Large intestine (tissue), 12 donors: Measurements from ENCODE around the gene USP19. TPM values are rescaled to one million over a fixed set of nuclear protein-coding genes. Genes with fewer than 3 reads are reported as not detected.

ENCODE experiments used
- DNase-seq, 2 donors: peaks; one replicate each; pipeline versions ENCODE4 v3.0.0 to v3.0.0-alpha.2; 2013
- H3K27ac ChIP-seq: one replicate; pipeline ENCODE4 v1.5.1; 2013; ENCODE audit warnings: low read length
- H3K27me3 ChIP-seq: 2 replicates; pipeline ENCODE4 v1.6.1; 2013; ENCODE audit warnings: low read length; ENCODE audit not compliant: control insufficient read depth, insufficient read depth
- H3K36me3 ChIP-seq: 2 replicates; pipeline ENCODE4 v1.6.1; 2013; ENCODE audit warnings: low read length; ENCODE audit not compliant: control insufficient read depth, insufficient read depth
- H3K4me1 ChIP-seq: one replicate; pipeline ENCODE4 v1.6.1; 2013; ENCODE audit warnings: low read length; ENCODE audit not compliant: control insufficient read depth, insufficient read depth
- H3K4me3 ChIP-seq: one replicate; pipeline ENCODE4 v1.5.1; 2013; ENCODE audit warnings: low read length
- H3K9me3 ChIP-seq: one replicate; pipeline ENCODE4 v1.6.1; 2013; ENCODE audit warnings: mild to moderate bottlenecking, low read depth, low read length, moderate library complexity; ENCODE audit not compliant: control insufficient read depth
- WGBS: methylation state at CpG from one replicate; pipeline ENCODE4 v1.1.5; 2013; ENCODE audit warnings: low lambda C conversion rate; ENCODE audit not compliant: insufficient coverage; 5-methylcytosine and 5-hydroxymethylcytosine counted together
- long read RNA-seq, 11 donors: transcript quantifications; one replicate each; lab custom pipeline, GENCODE V29; 2026
- polyA plus RNA-seq: library from polyadenylated mRNA; unstranded; fragments of 120-200 nt; gene quantifications from one replicate; pipeline ENCODE4 v1.2.1, GENCODE V29; 2013

Gene USP19, protein sequence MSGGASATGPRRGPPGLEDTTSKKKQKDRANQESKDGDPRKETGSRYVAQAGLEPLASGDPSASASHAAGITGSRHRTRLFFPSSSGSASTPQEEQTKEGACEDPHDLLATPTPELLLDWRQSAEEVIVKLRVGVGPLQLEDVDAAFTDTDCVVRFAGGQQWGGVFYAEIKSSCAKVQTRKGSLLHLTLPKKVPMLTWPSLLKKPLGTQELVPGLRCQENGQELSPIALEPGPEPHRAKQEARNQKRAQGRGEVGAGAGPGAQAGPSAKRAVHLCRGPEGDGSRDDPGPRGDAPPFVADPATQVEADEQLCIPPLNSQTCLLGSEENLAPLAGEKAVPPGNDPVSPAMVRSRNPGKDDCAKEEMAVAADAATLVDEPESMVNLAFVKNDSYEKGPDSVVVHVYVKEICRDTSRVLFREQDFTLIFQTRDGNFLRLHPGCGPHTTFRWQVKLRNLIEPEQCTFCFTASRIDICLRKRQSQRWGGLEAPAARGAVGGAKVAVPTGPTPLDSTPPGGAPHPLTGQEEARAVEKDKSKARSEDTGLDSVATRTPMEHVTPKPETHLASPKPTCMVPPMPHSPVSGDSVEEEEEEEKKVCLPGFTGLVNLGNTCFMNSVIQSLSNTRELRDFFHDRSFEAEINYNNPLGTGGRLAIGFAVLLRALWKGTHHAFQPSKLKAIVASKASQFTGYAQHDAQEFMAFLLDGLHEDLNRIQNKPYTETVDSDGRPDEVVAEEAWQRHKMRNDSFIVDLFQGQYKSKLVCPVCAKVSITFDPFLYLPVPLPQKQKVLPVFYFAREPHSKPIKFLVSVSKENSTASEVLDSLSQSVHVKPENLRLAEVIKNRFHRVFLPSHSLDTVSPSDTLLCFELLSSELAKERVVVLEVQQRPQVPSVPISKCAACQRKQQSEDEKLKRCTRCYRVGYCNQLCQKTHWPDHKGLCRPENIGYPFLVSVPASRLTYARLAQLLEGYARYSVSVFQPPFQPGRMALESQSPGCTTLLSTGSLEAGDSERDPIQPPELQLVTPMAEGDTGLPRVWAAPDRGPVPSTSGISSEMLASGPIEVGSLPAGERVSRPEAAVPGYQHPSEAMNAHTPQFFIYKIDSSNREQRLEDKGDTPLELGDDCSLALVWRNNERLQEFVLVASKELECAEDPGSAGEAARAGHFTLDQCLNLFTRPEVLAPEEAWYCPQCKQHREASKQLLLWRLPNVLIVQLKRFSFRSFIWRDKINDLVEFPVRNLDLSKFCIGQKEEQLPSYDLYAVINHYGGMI (N-terminal part only)
- 40.4 TPM for polyA plus RNA-seq
- long read RNA-seq, donor 1, full-length matches to known transcripts: 1 of 1 reads
- long read RNA-seq, donor 1, partial matches to known transcripts: 0 of 1 reads
- long read RNA-seq, donor 1, other reads (novel, unspliced or antisense): 0 of 1 reads
- long read RNA-seq, donor 2: 0 reads
- long read RNA-seq, donor 3: 0 reads
- long read RNA-seq, donor 4: 0 reads
- long read RNA-seq, donor 5, full-length matches to known transcripts: 2 of 2 reads
- long read RNA-seq, donor 5, partial matches to known transcripts: 0 of 2 reads
- long read RNA-seq, donor 5, other reads (novel, unspliced or antisense): 0 of 2 reads
- long read RNA-seq, donor 6, full-length matches to known transcripts: 1 of 1 reads
- long read RNA-seq, donor 6, partial matches to known transcripts: 0 of 1 reads
- long read RNA-seq, donor 6, other reads (novel, unspliced or antisense): 0 of 1 reads
- long read RNA-seq, donor 7: 0 reads
- long read RNA-seq, donor 8, partial matches to known transcripts: 0 of 1 reads
- long read RNA-seq, donor 8, other reads (novel, unspliced or antisense): 0 of 1 reads
- long read RNA-seq, donor 9: 0 reads
- long read RNA-seq, donor 10: 0 reads
- long read RNA-seq, donor 11, full-length matches to known transcripts: 1 of 1 reads
- long read RNA-seq, donor 11, partial matches to known transcripts: 0 of 1 reads
- long read RNA-seq, donor 11, other reads (novel, unspliced or antisense): 0 of 1 reads

DNA sequence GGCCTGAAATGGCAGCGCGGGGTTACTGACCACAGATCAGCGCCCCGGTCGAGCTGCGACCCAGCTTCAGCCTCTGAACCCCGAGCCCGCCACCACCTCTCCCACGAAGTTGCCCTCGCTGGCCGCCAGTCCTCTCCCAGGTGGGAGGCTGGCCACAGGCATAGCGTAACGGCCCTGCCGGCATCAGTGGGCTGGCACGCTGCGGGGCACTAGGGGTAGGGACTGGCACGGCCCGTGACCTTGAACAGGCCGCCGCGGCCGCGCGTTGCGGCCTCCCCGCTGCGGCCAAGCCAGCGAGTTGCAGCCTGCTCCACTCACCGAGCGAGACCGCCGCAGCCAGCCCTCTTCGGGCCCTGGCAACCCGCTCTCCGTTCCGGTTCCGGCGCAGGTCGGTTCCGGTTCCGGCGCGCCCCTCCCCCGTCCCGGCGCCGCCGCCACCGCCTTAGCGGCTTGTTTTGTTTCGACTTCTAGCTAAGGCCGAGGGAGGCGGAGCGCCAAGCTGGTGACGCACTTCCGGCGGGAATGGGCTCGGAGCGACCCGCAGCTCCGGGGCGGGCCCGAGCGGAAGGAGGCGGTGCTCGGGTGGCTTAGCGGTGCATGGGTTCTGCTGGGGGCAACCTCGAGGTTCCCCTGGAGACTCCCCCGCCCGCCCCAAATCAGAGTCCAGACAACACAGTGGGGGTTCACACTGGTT lies at the start of gene USP19:
Gene USP19 (minus strand): TSS at position 386 of the 694 bp plus-strand sequence. CDS start 1,678 bp downstream, outside the sequence.
- H3K36me3 ChIP-seq: peaks cover 72% of the 10 kb centered on the region
- WGBS: no CpG with 5 or more reads among the region's 70 CpGs
- H3K27ac ChIP-seq: peak within 1 kb of the TSS; percentile 62
- peaks cover 11% of the 10 kb centered on the region for H3K4me1 ChIP-seq
- H3K4me3 ChIP-seq: peak within 1 kb of the TSS; percentile 82
- DNase-seq: peak; percentile 96 to 98
- no peaks in the 10 kb centered on the region for H3K27me3 ChIP-seq
- H3K9me3 ChIP-seq: no peaks in the 10 kb centered on the region

DNA sequence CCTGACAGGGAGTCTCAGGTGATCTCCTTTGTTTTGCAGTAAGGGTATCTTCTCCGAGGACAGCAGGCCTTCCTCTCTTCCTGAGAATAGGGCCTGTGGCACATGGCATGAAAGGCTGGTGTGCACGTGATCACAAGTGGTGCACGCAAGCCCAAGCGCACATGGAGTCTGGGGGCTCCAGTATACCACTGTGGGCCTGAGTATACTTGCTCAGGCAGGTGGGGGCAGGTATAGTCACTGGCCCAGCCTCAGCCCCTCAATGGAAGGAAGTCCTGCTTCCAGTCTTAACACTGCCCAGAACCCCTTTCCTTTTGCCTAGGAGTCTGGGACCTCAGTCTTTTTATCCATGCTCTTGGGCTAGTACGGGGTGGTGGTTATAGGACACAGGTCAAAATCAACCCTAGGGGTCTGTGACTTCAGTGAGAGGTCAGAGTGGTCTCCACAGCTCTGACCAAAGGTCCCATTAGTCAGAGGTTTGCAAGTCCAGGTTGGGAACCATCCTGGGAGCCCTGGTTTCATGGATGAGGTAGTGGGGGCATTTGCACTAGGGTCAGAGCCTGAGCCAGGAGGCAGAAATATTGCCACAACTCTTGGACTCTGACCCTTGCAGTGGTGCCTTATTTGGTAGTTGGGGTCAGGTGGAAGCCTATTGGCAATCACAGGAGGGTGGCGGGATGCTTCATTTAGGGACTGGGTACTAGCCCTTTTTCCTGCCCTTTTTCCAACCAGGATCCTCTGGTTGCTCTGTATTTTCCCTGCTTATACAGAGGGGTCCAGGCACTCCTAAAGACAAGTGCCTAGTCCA lies 46.3 kb upstream of the USP19 start:
- peaks cover 18% of the 10 kb centered on the region for H3K36me3 ChIP-seq
- H3K27me3 ChIP-seq: no peaks in the 10 kb centered on the region
- no CpG with 5 or more reads among the region's 6 CpGs for WGBS
- H3K4me3 ChIP-seq: peak overlapping the region; percentile 45
- no peak for DNase-seq
- peak overlapping the region; percentile 27 for H3K27ac ChIP-seq
- H3K9me3 ChIP-seq: no peaks in the 10 kb centered on the region
- peaks cover 27% of the 10 kb centered on the region for H3K4me1 ChIP-seq

- H3K4me1 ChIP-seq: peaks cover 28% of the 10 kb centered on the region
- H3K27me3 ChIP-seq: no peaks in the 10 kb centered on the region
- H3K9me3 ChIP-seq: no peaks in the 10 kb centered on the region
- peaks cover 25% of the 10 kb centered on the region for H3K36me3 ChIP-seq
- H3K27ac ChIP-seq: peak within 1 kb of the TSS; percentile 45
- DNase-seq: peak; percentile 67 to 78
- H3K4me3 ChIP-seq: peak within 1 kb of the TSS; percentile 96
- WGBS: no CpG with 5 or more reads among the region's 69 CpGs
Observed at GRCh38 chr3:49165771-49166751, 45.4 kb upstream of the USP19 start, which contains the start of gene CCDC71. TSS of gene CCDC71 (minus strand) at chr3:49166331. CDS start at chr3:49164208, 2,123 bp downstream.

GRCh38 chr3:49164983-49165720 lies 44.5 kb upstream of the USP19 start:
- H3K9me3 ChIP-seq: no peaks in the 10 kb centered on the region
- 100% methylated on average over 1 of the region's 6 CpGs for WGBS
- peaks cover 25% of the 10 kb centered on the region for H3K36me3 ChIP-seq
- H3K4me3 ChIP-seq: peak overlapping the region; percentile 96
- no peak for DNase-seq
- peaks cover 21% of the 10 kb centered on the region for H3K4me1 ChIP-seq
- no peaks in the 10 kb centered on the region for H3K27me3 ChIP-seq
- peak overlapping the region; percentile 45 for H3K27ac ChIP-seq

- Histone ChIP-seq H3K36me3 (peaks cover 27% of the 10 kb centered on the region), H3K4me1 (peaks cover 19% of the 10 kb centered on the region), H3K27me3 (no peaks in the 10 kb centered on the region), H3K27ac (no peak overlapping the region), H3K4me3 (no peak overlapping the region), H3K9me3 (no peaks in the 10 kb centered on the region)
- DNase-seq: no peak
- no CpG with 5 or more reads among the region's 8 CpGs for WGBS
Observed at GRCh38 chr3:49163609-49164008, 43.0 kb upstream of the USP19 start.

GRCh38 chr3:49162751-49163419 lies 42.3 kb upstream of the USP19 start:
- WGBS: no CpG with 5 or more reads among the region's 21 CpGs
- Histone ChIP-seq H3K4me1 (peaks cover 20% of the 10 kb centered on the region), H3K36me3 (peaks cover 27% of the 10 kb centered on the region), H3K27me3 (no peaks in the 10 kb centered on the region), H3K4me3 (no peak overlapping the region), H3K27ac (no peak overlapping the region), H3K9me3 (no peaks in the 10 kb centered on the region)
- no peak for DNase-seq
